IMR-90 (cell line): ENCODE results near the gene TIMM50. TPM values are rescaled to one million over a fixed set of nuclear protein-coding genes. Genes with fewer than 3 reads are reported as not detected.
A peak's percentile ranks its signal among the peaks of the same experiment; 100 is the strongest.

ENCODE experiments used
- ATAC-seq: fragments of 200-7000 bp; cut with Tn5 transposase; 2 replicates; pipeline ENCODE4 v1.9.1; 2020; ENCODE audit warnings: low read depth, mild to moderate bottlenecking, moderate library complexity
- BruUV-seq: library from RNA; stranded (reverse); fragments of 400-500 nt; replicated peaks from 2 replicates; lab custom pipeline; 2021; lab: Mats Ljungman, UMichigan
- CTCF ChIA-PET: fragments of 300-600 bp; formaldehyde crosslinking; extraction: SDS; loops from one replicate; lab custom pipeline; 2021; ENCODE audit warnings: antibody characterized with exemption; lab: Yijun Ruan, JAX
- POLR2A ChIA-PET: fragments of 300-600 bp; sonication (Branson Sonifier 250); formaldehyde crosslinking; loops from one replicate; lab custom pipeline; 2022; ENCODE audit warnings: antibody characterized with exemption; ENCODE audit not compliant: unreplicated experiment; lab: Charles Lee
- DNase-seq: peaks from one replicate; pipeline ENCODE4 v3.0.0; 2013
- H2AFZ ChIP-seq: replicated peaks from 2 replicates; pipeline ENCODE3; 2013; ENCODE audit warnings: low read length, mild to moderate bottlenecking; ENCODE audit not compliant: poor library complexity
- H2AK5ac ChIP-seq: 2 replicates; pipeline ENCODE4 v1.6.1; 2013; ENCODE audit warnings: low read depth, low read length, inconsistent platforms
- H2AK9ac ChIP-seq: replicated peaks from 2 replicates; pipeline ENCODE3; 2013; ENCODE audit warnings: mild to moderate bottlenecking, low read depth, low read length, moderate library complexity; ENCODE audit not compliant: poor library complexity
- H2BK120ac ChIP-seq: 2 replicates; pipeline ENCODE4 v1.6.1; 2013; ENCODE audit warnings: low read depth, low read length, inconsistent platforms
- H2BK15ac ChIP-seq: 3 replicates; pipeline ENCODE4 v1.6.1; 2013; ENCODE audit warnings: low read depth, low read length, inconsistent platforms
- H2BK20ac ChIP-seq: 2 replicates; pipeline ENCODE4 v1.6.1; 2013; ENCODE audit warnings: low read depth, mild to moderate bottlenecking, inconsistent platforms, low read length, moderate library complexity
- H2BK5ac ChIP-seq: 2 replicates; pipeline ENCODE4 v1.6.1; 2013; ENCODE audit warnings: mild to moderate bottlenecking, low read depth, low read length, inconsistent platforms; ENCODE audit not compliant: poor library complexity, severe bottlenecking
- H3K14ac ChIP-seq: replicated peaks from 2 replicates; pipeline ENCODE4 v1.6.1; 2013; ENCODE audit warnings: low read depth, low read length, inconsistent platforms
- H3K18ac ChIP-seq: 2 replicates; pipeline ENCODE4 v1.6.1; 2013; ENCODE audit warnings: low read depth, low read length, control low read depth
- H3K23ac ChIP-seq: 2 replicates; pipeline ENCODE4 v1.6.1; 2013; ENCODE audit warnings: low read depth, low read length, inconsistent platforms
- H3K27ac ChIP-seq: 2 replicates; pipeline ENCODE4 v1.5.1; 2013; ENCODE audit warnings: mild to moderate bottlenecking, control low read depth, low read length; ENCODE audit not compliant: insufficient read depth
- H3K27me3 ChIP-seq: 2 replicates; pipeline ENCODE4 v1.6.1; 2013; ENCODE audit warnings: low read length; ENCODE audit not compliant: control insufficient read depth, insufficient read depth
- H3K36me3 ChIP-seq: 2 replicates; pipeline ENCODE4 v1.6.1; 2013; ENCODE audit warnings: low read length, mixed read lengths; ENCODE audit not compliant: control insufficient read depth, insufficient read depth
- H3K4ac ChIP-seq: 2 replicates; pipeline ENCODE4 v1.6.1; 2013; ENCODE audit warnings: low read depth, low read length, inconsistent platforms
- H3K4me1 ChIP-seq: 2 replicates; pipeline ENCODE4 v1.6.1; 2013; ENCODE audit warnings: low read length, mixed read lengths; ENCODE audit not compliant: control insufficient read depth, insufficient read depth
- H3K4me2 ChIP-seq: 2 replicates; pipeline ENCODE4 v1.6.1; 2013; ENCODE audit warnings: low read depth, mild to moderate bottlenecking, control low read depth, low read length, moderate library complexity
- H3K4me3 ChIP-seq: 2 replicates; pipeline ENCODE4 v1.5.1; 2013; ENCODE audit warnings: low read depth, mild to moderate bottlenecking, control low read depth, low read length, moderate library complexity; ENCODE audit not compliant: insufficient read depth
- H3K56ac ChIP-seq: 2 replicates; pipeline ENCODE4 v1.6.1; 2013; ENCODE audit warnings: low read length, inconsistent platforms; ENCODE audit not compliant: insufficient read depth; ENCODE audit errors: extremely low read depth
- H3K79me1 ChIP-seq, 2 experiments: 2 replicates each; pipeline ENCODE4 v1.6.1; 2013; ENCODE audit warnings: low read length in 2 of 2, inconsistent platforms in 1 of 2, low read depth in 1 of 2
- H3K9ac ChIP-seq: 2 replicates; pipeline ENCODE4 v1.6.1; 2013; ENCODE audit warnings: low read depth, low read length, control low read depth
- H3K9me1 ChIP-seq: 2 replicates; pipeline ENCODE4 v1.6.1; 2013; ENCODE audit warnings: low read length, inconsistent platforms; ENCODE audit not compliant: insufficient read depth
- H3K9me3 ChIP-seq: 2 replicates; pipeline ENCODE4 v1.6.1; 2013; ENCODE audit warnings: low read length; ENCODE audit not compliant: control insufficient read depth, insufficient read depth
- H4K20me1 ChIP-seq: 2 replicates; pipeline ENCODE4 v1.6.1; 2013; ENCODE audit warnings: low read length, inconsistent platforms; ENCODE audit not compliant: insufficient read depth
- H4K5ac ChIP-seq: 2 replicates; pipeline ENCODE4 v1.6.1; 2013; ENCODE audit warnings: mild to moderate bottlenecking, low read depth, low read length, control low read depth
- H4K8ac ChIP-seq, 2 experiments: 2 replicates each; pipeline ENCODE4 v1.6.1; 2013; ENCODE audit warnings: low read depth in 2 of 2, low read length in 2 of 2, control low read depth in 1 of 2, inconsistent platforms in 1 of 2
- H4K91ac ChIP-seq: 2 replicates; pipeline ENCODE4 v1.6.1; 2013; ENCODE audit warnings: low read depth, low read length, inconsistent platforms; ENCODE audit not compliant: insufficient read depth
- BHLHE40 ChIP-seq: fragments of 150-350 bp; IDR thresholded peaks from 2 replicates; pipeline ENCODE4 v1.6.1; 2016; ENCODE audit warnings: mild to moderate bottlenecking, low read depth, low read length
- CHD1 ChIP-seq: IDR thresholded peaks from 2 replicates; pipeline ENCODE4 v1.6.1; 2012; ENCODE audit warnings: low read depth, low read length, improper control_type of control experiment
- FOS ChIP-seq: fragments of 150-350 bp; IDR thresholded peaks from 2 replicates; pipeline ENCODE4 v1.6.1; 2016; ENCODE audit warnings: low read depth, low read length
- MAFK ChIP-seq: IDR thresholded peaks from 2 replicates; pipeline ENCODE4 v1.6.1; 2012; ENCODE audit warnings: low read depth, low read length, improper control_type of control experiment
- POLR2A ChIP-seq: IDR thresholded peaks from 2 replicates; pipeline ENCODE4 v1.6.1; 2012; ENCODE audit warnings: mild to moderate bottlenecking, low read depth, low read length
- RCOR1 ChIP-seq: IDR thresholded peaks from 2 replicates; pipeline ENCODE4 v1.6.1; 2012; ENCODE audit warnings: mild to moderate bottlenecking, low read length, improper control_type of control experiment; ENCODE audit not compliant: insufficient replicate concordance
- SMC3 ChIP-seq: fragments of 150-350 bp; IDR thresholded peaks from 2 replicates; pipeline ENCODE4 v1.6.1; 2016; ENCODE audit warnings: low read depth, mild to moderate bottlenecking, antibody characterized with exemption, low read length, moderate library complexity
- WGBS, 2 experiments: methylation state at CpG; one replicate each; pipeline versions ENCODE4 v1.1.5 to v1.1.7; 2013; ENCODE audit warnings: missing lambda C conversion rate in 2 of 2; ENCODE audit not compliant: insufficient read length in 1 of 2; ENCODE audit errors: extremely low coverage in 2 of 2; 5-methylcytosine and 5-hydroxymethylcytosine counted together
- dilution Hi-C: fragments of 300-500 bp; cut with HindIII; formaldehyde crosslinking; loops from one replicate; pipeline ENCODE4 v1.14.3; 2018; ENCODE audit warnings: low sequenced_read_pairs; ENCODE audit not compliant: unreplicated experiment
- in situ Hi-C: fragments of 300-500 bp; cut with MboI; formaldehyde crosslinking; loops from 3 replicates; pipeline ENCODE4 v1.14.3; 2019; ENCODE audit warnings: low sequenced_read_pairs, inconsistent platforms, mixed read lengths
- intact Hi-C: fragments of 100-400 bp; cut with micrococcal nuclease; formaldehyde crosslinking; loops from 2 replicates; pipeline ENCODE4 v1.10.0; 2022
- polyA plus RNA-seq, 3 experiments: library from polyadenylated mRNA; depleted of rRNA; stranded (reverse); fragments of >200 nt; gene quantifications; 2 replicates each; pipeline ENCODE4 v1.2.3, GENCODE V29; 2012; ENCODE audit warnings: low replicate concordance in 1 of 3
- total RNA-seq: library from RNA; depleted of rRNA; stranded (reverse); fragments of >200 nt; gene quantifications from 2 replicates; pipeline ENCODE4 v1.2.3, GENCODE V29; 2012
- TF ChIP-seq, protein P1 (sequence below): conservative IDR thresholded peaks from 2 replicates; pipeline ENCODE4 v1.5.1; 2012; ENCODE audit warnings: mild to moderate bottlenecking, low read depth, low read length, improper control_type of control experiment
- TF ChIP-seq, protein P2 (sequence below): fragments of 150-350 bp; IDR thresholded peaks from 2 replicates; pipeline ENCODE4 v1.6.1; 2016; ENCODE audit warnings: low read depth, mild to moderate bottlenecking, low read length, moderate library complexity, borderline replicate concordance

Gene TIMM50
- total and polyA plus RNA-seq, 2 of the 4 experiments (the other 2 are of a cell fraction) = 52.0 to 76.8 TPM

GRCh38 chr19:39533003-39533512 is 52.4 kb downstream of the TIMM50 start:
- H4K5ac ChIP-seq = no peak overlapping the region
- no peak overlapping the region for H3K14ac ChIP-seq
- H3K23ac ChIP-seq = no peak overlapping the region
- no peaks in the 10 kb centered on the region; the same call in 1 of the 2 replicates for H3K36me3 ChIP-seq
- H3K27me3 ChIP-seq = no peaks in the 10 kb centered on the region
- peak overlapping the region; percentile 97 for H2AFZ ChIP-seq
- H3K27ac ChIP-seq = no peak overlapping the region
- H4K8ac ChIP-seq = no peak overlapping the region
- H3K4me3 ChIP-seq = no peak overlapping the region
- H3K9ac ChIP-seq = no peak overlapping the region
- H3K4me1 ChIP-seq = no peaks in the 10 kb centered on the region
- no peaks in the 10 kb centered on the region for H4K20me1 ChIP-seq
- peaks cover 7 to 40% of the 10 kb centered on the region in 2 experiments; a peak in 2 of 4 replicates for H3K79me1 ChIP-seq
- WGBS, 2 experiments = 0% methylated on average over 3 of the region's 12 CpGs; no CpG with 5 or more reads in 1 of the 2 experiments
- no peak for DNase-seq
- H3K56ac ChIP-seq = no peak overlapping the region
- intact Hi-C loops (loop anchor here (2.0 to 5.0 kb wide), 3 partner anchors 36 to 130 kb away; partner anchors contain the start of genes DLL3 and TIMM50), dilution Hi-C loops (no loop called here), in situ Hi-C loops (no loop called here)
- H4K91ac ChIP-seq = no peak overlapping the region
- BruUV-seq = no TSS peak
- ChIA-PET CTCF (interaction anchor here (0.9 to 1.6 kb wide), 3 partner anchors 18 to 93 kb away, joined by 3 to 10 read pairs (median 3); no protein-coding TSS in a partner anchor), POLR2A (interaction anchor here (0.8 kb wide), 1 partner anchor 97 kb away, joined by 3 read pairs; the partner anchor contains the start of gene RPS16)
- no peak overlapping the region for H2BK15ac ChIP-seq
- ATAC-seq = no peak
- TF ChIP-seq, protein P1, sequence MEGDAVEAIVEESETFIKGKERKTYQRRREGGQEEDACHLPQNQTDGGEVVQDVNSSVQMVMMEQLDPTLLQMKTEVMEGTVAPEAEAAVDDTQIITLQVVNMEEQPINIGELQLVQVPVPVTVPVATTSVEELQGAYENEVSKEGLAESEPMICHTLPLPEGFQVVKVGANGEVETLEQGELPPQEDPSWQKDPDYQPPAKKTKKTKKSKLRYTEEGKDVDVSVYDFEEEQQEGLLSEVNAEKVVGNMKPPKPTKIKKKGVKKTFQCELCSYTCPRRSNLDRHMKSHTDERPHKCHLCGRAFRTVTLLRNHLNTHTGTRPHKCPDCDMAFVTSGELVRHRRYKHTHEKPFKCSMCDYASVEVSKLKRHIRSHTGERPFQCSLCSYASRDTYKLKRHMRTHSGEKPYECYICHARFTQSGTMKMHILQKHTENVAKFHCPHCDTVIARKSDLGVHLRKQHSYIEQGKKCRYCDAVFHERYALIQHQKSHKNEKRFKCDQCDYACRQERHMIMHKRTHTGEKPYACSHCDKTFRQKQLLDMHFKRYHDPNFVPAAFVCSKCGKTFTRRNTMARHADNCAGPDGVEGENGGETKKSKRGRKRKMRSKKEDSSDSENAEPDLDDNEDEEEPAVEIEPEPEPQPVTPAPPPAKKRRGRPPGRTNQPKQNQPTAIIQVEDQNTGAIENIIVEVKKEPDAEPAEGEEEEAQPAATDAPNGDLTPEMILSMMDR = no peak
- TF ChIP-seq SMC3 (no peak), POLR2A (no peak), BHLHE40 (no peak), RCOR1 (no peak), CHD1 (no peak), MAFK (no peak), FOS (no peak)
- TF ChIP-seq, protein P2, sequence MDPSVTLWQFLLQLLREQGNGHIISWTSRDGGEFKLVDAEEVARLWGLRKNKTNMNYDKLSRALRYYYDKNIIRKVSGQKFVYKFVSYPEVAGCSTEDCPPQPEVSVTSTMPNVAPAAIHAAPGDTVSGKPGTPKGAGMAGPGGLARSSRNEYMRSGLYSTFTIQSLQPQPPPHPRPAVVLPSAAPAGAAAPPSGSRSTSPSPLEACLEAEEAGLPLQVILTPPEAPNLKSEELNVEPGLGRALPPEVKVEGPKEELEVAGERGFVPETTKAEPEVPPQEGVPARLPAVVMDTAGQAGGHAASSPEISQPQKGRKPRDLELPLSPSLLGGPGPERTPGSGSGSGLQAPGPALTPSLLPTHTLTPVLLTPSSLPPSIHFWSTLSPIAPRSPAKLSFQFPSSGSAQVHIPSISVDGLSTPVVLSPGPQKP = no peak
- H3K18ac ChIP-seq = no peak overlapping the region
- no peak overlapping the region for H2BK120ac ChIP-seq
- H3K9me1 ChIP-seq = no peaks in the 10 kb centered on the region
- H2AK9ac ChIP-seq = no peak overlapping the region
- H2BK20ac ChIP-seq = no peak overlapping the region
- no peak overlapping the region for H2BK5ac ChIP-seq
- H3K4me2 ChIP-seq = no peak overlapping the region
- no peaks in the 10 kb centered on the region for H3K9me3 ChIP-seq
- no peak overlapping the region for H3K4ac ChIP-seq
- no peak overlapping the region for H2AK5ac ChIP-seq
